ENCODE measurements around the gene RBKS.
"Not testable (repeated sequence)": the region's sequence is repeated elsewhere in the genome, so short reads cannot be mapped to it uniquely, and the experiment has no call there.

RBKS gene

DNA sequence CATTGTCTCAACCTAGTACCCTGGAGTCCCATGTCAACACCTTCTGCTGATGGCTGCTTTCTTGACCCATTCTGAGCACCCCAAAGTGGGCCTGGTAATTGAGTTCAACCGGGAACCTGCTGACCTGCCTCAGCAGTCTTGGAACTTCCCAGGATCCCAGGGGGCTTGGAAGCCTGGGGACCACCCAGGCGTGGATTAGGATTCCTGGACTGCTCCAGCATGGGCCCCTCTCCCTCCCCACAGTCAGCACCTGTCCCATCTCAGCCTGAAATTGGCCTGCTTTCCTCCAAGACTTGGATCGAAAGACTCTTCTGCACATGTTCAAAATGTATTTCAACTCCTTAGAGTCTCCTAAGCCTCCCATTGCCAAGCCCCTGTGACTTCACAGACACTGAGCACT is 134.1 kb downstream of the RBKS start:
- DNase-seq, result no peak

GRCh38 chr2:27754831-27755230 is 135.4 kb downstream of the RBKS start:
- DNase-seq, result no peak

- peak; percentile 51 for DNase-seq
These were observed 136.0 kb downstream of the RBKS start for GRCh38 chr2:27754138-27754588.

- DNase-seq, result no peak
These were observed 137.5 kb downstream of the RBKS start for GRCh38 chr2:27752551-27753237.

- DNase-seq, result no peak
These were observed 138.8 kb downstream of the RBKS start for GRCh38 chr2:27751377-27751776.

DNA sequence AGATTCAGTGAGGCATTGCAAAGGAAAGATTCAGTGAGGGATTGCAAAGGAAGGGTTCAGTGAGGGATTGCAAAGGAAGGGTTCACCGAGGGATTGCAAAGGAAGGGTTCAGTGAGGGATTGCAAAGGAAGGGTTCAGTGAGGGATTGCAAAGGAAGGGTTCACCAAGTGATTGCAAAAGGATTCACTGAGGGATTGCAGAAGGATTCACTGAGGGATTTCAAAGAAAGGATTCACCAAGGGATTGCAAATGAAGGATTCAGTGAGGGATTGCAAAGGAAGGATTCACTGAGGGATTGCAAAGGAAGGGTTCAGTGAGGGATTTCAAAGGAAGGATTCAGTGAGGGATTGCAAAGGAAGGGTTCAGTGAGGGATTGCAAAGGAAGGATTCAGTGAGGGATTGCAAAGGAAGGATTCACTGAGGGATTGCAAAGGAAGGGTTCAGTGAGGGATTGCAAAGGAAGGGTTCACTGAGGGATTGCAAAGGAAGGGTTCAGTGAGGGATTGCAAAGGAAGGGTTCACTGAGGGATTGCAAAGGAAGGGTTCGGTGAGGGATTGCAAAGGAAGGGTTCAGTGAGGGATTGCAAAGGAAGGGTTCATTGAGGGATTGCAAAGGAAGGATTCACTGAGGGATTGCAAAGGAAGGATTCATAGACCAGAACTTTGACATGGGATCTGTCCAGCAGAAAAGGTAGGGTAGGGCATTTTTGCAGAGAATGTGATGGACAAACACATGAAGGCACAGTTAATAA is 141.2 kb downstream of the RBKS start:
- not testable (repeated sequence) for DNase-seq

DNA sequence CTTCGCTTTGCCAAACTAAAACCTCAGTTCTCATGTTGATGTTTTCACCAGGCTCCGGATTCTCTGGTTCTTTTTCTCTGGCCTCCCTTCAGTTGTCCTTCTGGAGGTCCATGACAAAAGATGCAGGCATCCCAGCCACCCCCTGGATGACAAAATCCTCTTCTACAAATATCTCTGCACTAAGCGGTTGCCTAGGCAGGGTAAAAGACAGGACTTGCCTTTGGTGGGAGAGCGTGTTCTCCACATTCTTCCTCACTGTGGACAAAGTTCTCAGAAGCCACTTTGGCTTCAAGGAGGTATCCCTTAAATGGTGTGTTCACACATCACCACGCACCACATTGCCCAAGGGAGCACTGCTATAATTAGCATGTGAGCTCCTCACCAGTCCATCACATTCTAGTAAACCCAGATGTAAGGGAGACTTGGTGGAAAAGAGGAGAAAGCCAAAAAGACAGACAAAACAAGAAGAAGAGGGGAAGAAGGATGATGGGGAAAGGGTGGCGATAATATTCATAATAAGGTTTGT is 142.3 kb downstream of the RBKS start:
- DNase-seq, result no peak

GRCh38 chr2:27746325-27746724 is 143.9 kb downstream of the RBKS start:
- no peak for DNase-seq

GRCh38 chr2:27745494-27745893 is 144.7 kb downstream of the RBKS start:
- DNase-seq, result not testable (repeated sequence)

DNA sequence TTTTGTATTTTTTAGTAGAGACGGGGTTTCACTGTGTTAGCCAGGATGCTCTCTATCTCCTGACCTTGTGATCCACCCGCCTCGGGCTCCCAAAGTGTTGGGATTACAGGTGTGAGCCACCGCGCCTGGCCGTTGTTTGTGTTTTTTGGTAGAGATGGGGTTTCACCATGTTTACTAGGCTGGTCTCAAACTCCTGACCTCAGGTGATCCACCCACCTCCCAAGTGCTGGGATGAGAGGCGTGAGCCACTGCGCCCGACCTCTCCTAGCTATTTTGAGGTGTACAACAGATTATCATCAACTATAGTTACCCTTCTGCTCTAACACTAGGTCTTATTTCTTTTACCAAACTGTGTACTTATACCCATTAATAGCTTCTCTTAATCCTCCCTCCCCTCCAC is 147.6 kb downstream of the RBKS start:
- no peak for DNase-seq

DNA sequence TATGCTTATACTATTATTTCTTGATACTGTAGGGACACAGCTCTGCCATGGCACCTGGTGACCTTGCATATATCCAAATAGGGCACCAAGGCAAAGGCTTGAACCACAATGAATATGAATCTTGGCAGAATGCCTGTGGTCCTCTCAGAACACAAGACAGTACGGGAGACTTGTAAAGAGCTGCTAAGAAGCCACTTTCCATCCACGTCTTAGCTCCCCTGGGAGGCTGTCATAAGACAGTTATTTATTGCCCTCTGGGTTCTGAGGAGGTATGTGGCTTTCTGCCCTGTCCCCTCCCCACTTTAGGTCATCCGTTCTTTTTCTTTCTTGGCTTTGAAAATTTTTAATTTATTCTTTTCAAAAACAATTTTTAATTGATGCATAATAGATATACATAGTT is 148.5 kb downstream of the RBKS start:
- DNase-seq, result no peak

- DNase-seq, result no peak
These were observed 151.2 kb downstream of the RBKS start for GRCh38 chr2:27739058-27739373.

DNA sequence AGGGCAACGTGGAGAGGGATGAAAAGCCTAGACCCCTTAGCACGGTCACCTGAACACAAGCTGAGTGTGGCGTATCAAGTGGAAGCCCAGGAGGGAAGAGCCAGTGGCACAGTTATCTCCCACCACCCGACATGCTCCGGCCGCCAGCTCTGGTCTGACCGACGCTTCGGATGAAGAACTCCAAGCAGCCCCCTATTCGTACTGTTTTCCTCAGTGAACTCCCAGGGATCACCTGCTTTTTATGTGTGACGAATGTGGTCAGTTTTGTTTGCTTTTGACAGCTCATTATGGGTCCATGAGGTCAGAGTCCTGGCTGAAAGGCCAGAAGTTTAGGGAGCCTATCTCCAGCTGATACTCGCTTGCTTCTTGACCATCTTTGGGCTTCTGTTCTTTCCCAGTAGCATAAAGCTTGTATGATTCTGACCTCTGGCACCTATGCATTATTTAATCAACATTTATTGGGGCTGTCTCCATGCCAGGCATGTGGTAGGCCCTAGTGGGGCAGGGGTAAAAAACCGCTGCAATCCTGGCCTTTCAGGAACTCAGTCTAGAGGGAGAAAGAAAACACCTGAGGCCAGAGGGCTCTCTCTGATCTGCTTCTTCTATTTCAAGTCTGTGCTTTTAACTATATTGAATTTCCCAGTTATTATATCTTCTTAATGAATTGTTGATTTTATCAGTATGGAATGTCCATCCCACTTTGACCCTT is 151.7 kb downstream of the RBKS start:
- no peak for DNase-seq

GRCh38 chr2:27737676-27738348 is 152.4 kb downstream of the RBKS start:
- no peak for DNase-seq

DNA sequence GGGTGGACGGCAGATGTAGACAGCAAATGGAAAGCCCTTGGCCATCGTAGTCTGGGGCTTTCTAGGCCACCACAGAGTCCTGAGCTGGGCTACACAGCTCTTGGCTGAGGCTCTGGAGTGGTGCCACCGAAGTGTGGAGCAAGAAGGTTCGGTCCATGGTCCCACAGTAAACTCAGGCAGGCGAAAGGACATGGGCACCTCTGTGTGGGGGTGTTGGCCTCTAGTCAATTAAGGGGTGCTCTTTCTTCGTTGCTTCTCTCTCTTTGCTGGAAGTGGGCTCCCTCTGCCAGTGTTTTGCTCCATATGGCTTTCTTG is 153.3 kb downstream of the RBKS start:
- no peak for DNase-seq

DNA sequence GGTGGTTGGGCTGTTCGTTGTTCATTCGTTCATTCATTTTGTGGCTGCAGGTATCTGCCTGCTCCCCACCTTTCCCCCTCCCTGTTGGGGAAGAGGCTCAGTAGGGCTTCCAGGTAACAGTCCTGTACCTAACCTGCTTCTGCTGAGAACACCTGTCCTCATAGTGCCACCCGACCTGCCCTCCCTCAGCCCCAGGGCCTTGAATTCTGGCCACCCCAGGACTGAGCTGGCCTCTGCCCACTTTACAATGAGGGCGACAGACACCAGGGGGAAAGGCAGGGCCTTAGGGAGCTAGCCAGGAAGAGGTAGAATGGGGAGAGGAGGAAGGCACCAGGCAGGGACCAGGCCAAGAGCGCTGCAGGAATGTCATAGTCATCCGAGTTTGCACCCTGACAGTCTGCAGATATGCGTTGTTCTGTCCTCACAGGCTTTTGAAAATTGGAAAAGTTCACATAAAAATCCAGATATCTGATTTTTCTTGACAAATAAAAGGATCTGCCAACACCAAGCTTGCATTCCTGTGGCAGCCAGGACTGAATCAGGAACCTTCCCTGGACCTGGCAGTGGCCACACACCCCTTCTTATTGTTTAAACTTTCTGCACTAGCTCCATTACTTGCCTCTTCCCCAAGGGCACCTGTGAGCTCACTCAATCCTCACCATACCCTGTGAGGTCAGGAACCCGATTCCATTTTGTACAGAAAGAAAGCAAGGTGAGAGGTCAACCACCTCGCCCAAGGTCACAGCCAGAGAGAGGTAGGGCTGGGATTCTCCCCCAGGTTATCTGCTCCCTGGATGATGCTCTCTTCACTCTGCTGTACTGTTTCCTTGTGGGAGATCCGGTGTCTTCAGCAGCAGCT is 153.9 kb downstream of the RBKS start:
- DNase-seq, result no peak

DNA sequence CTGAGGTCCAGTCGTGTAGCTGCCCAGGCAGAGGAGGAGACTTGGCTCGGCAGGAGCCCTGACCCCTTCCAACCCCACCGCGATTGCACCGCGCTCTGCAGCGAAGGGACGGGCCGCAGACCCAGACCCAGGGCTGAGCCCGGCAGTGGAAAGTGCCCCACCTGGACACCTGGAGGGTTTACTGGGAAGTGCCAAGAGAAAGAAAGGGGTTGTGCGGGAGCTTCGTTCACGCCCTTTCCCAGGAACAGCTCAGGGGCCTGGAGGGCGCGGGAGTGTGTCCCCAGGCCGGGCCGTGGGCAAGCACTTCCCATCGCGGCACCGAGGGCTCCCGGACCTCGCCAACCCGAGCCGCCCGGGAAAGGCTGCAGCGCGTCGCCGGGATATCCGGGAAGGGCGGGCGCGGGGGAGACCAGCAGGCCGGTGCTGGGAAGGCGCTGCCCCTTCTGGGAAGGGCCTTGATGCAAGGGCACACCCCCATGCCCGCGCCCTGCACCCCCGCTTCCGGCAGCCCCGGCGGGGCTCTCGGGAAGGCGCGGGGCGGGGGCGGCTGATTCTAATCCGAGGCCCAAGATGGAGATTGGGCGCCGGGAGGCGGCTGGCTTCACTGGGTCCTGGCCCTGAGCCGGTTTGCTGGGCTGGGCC is 154.8 kb downstream of the RBKS start:
- DNase-seq, result peak; percentile 25

DNA sequence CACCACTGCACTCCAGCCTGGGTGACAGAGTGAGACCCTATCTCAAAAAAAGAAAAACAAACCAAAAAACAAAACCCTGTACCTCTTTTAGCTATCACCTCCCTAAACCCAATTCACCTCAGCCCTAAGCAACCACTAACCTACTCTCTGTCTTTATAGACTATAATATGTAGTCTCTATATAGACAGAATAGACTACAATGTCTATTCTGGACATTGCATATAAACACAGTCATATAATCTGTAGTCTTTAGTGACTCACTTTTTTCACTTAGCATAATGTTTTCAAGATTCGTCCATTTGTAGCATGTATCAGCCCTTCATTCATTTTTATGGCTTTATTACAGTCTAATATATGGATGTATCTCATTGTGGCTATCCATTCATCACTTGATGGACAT is 155.9 kb downstream of the RBKS start:
- no peak for DNase-seq

Data from activated effector memory CD4-positive, alpha-beta T cell treated with Interleukin-2 at 50 U/mL for 16 hours (primary cell).